PC-9 (cell line): ENCODE measurements around the gene CRYBB3.

Experiments
- EZH2 ChIP-seq: fragments of 200-600 bp; sonication (generic); IDR thresholded peaks from 2 replicates; pipeline ENCODE4 v1.8.0; 2017; ENCODE audit warnings: antibody characterized with exemption, low read depth
- TF ChIP-seq, protein P1 (sequence below): fragments of 200-600 bp; sonication (generic); conservative IDR thresholded peaks from 2 replicates; pipeline ENCODE4 v1.6.1; 2017; ENCODE audit warnings: mixed run types, antibody characterized with exemption, mild to moderate bottlenecking, moderate library complexity

GRCh38 chr22:25236417-25236816 lies 36.8 kb downstream of the CRYBB3 start:
- TF ChIP-seq, protein P1, sequence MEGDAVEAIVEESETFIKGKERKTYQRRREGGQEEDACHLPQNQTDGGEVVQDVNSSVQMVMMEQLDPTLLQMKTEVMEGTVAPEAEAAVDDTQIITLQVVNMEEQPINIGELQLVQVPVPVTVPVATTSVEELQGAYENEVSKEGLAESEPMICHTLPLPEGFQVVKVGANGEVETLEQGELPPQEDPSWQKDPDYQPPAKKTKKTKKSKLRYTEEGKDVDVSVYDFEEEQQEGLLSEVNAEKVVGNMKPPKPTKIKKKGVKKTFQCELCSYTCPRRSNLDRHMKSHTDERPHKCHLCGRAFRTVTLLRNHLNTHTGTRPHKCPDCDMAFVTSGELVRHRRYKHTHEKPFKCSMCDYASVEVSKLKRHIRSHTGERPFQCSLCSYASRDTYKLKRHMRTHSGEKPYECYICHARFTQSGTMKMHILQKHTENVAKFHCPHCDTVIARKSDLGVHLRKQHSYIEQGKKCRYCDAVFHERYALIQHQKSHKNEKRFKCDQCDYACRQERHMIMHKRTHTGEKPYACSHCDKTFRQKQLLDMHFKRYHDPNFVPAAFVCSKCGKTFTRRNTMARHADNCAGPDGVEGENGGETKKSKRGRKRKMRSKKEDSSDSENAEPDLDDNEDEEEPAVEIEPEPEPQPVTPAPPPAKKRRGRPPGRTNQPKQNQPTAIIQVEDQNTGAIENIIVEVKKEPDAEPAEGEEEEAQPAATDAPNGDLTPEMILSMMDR, result no peak
- TF ChIP-seq EZH2, result no peak
